Occipital lobe (tissue), 2 donors: ENCODE measurements around the gene PAPPA2. TPM values are rescaled to one million over a fixed set of nuclear protein-coding genes. Genes with fewer than 3 reads are reported as not detected.

Experiments
- DNase-seq: peaks from one replicate; lab custom pipeline; 2025; lab: John Stamatoyannopoulos, UW
- total RNA-seq: library from RNA; depleted of rRNA; stranded (reverse); fragments of >200 nt; gene quantifications from one replicate; pipeline ENCODE4 v1.2.3, GENCODE V29; 2014

PAPPA2 gene
- total RNA-seq, 1 donor from 2014 or later, result 13.1 TPM

DNA sequence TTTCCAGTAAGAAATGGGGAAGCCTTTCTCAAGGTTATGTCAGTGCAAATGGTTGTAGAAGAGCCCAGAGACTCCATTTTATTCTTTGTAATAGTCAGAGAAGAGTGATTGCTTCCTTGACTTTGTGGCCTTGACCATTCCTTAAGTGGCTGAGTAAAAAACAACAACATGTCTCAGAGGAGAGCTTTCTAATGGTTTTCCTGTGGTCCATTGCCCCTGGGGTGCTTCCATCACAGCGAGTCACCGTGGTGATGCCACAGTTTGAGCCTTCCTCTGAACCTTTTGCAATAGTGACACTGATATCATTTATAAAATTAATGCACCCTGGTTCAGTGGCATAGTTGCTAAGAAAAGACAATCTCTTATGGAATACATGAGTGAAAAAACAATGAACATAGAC is 38.6 kb downstream of the PAPPA2 start:
- DNase-seq, result no peak

DNA sequence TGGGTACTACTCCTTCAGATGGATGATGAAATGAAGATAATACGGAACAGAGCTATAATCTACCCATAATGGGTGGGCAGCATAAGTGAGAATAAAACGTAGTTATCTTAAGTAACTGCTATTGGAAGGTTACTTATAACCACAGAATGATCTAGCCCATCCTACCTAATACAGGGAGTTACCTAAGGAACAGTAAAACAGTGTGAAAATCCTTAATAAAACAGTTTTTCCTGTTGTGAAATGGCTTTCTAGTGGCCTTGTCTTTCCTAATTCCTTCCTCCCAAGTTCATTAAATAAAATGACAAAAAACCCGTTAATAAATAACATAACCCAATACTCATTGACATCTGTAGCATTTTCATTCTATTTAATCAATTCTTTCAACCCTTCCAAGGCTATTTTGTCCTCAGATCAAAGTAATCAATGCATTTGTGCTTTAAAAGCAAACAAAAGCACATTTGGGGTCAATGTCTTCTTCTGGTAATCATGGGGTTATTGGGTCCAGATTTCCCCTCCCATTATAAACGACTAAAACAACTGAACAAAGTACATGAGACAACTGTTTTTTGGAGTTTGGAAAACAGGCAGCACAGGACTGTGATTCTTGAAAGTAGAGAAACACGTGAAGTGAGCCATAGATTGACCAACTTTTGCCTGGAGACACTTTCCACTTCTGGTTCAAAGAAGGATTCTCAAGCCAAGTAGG is 42.0 kb downstream of the PAPPA2 start:
- no peak for DNase-seq

- no peak for DNase-seq
Measured at GRCh38 chr1:176512966-176513365, 50.0 kb downstream of the PAPPA2 start.

GRCh38 chr1:176515310-176515709 is 52.3 kb downstream of the PAPPA2 start:
- DNase-seq, result no peak

DNA sequence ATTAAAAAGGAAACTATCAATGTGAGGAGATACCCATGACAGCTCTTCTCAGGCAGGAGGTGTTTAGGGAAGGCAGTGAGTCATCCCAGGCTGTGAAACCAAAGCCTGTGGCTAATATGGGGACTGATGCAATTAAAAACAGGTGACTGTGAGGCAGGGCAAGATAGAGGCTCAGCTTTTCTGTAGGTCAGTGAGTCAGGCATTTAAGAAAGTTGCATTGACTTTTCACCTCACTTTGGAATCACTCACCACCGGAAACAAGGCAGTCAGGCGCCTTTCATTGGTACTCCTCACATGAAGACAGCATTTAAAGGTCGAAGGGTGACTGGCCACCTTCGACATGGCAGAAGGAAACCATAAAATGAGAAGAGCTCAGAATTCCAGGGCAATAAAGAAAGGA is 54.5 kb downstream of the PAPPA2 start:
- DNase-seq, result no peak

DNA sequence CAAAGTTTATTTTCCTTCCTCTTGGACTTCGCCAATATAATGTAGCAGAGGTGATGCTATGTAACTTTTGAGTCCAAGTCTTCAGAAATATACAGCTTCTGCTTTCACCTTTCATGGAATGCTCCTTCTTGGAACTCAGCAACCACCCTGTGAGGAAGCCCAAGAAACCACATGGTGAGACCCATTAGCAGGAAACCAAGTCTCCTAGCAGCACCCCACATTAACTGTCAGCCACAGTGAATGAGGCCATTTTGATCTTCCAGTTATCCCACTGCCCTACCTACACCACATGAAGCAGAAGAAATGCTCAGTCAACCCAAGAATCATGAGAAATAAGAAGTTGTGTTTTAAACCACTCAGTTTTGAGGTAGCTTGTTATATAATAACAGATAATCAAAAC is 58.2 kb downstream of the PAPPA2 start:
- no peak for DNase-seq

- no peak for DNase-seq
Measured at GRCh38 chr1:176522310-176522845, 59.4 kb downstream of the PAPPA2 start.

- no peak for DNase-seq
Measured at GRCh38 chr1:176529395-176530090, 66.6 kb downstream of the PAPPA2 start.

DNA sequence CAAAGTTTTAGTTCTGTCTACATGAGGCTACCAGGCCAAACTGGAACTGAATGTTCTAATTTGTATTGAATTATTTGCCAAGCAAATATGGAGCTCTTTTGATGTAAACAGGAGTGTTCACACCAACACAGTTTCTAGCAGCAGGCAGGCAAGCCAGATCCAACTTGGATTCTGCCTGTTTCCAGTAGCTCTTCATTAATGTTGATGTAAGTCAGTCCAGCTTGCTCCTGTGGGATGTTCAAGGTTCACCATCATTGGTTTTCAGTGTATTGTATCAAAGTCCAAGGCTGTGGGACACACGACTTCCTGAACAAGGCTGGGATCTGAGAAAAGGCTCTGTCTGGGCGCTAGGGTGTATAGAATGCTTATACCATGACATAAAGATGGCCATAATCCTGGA is 68.1 kb downstream of the PAPPA2 start:
- no peak for DNase-seq

GRCh38 chr1:176531921-176532897 is 69.2 kb downstream of the PAPPA2 start:
- no peak for DNase-seq

GRCh38 chr1:176533020-176533419 is 70.0 kb downstream of the PAPPA2 start:
- DNase-seq, result no peak

DNA sequence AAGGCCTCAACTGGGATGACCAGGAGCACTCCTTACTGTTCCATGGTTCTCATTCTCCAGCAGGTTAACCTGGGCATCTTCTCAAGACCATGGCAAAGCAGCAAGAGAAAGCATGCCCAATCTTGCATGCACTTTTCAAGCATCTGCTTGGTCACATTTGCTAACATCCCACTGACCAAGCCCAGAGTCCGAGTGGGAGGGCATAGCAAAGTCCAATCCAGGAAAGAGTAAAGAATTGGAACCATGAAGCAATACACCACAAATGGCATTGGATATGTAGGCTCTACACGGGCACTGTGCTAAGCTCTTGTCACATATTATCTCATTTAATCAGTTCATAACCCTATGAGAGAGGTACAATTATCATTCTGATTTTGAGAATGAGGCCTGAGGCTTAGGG is 73.6 kb downstream of the PAPPA2 start:
- no peak for DNase-seq

- DNase-seq, result no peak
Measured at GRCh38 chr1:176539018-176539417, 76.0 kb downstream of the PAPPA2 start.

- no peak for DNase-seq
Measured at GRCh38 chr1:176540428-176540827, 77.5 kb downstream of the PAPPA2 start.

GRCh38 chr1:176541663-176542062 is 78.7 kb downstream of the PAPPA2 start:
- DNase-seq, result no peak

GRCh38 chr1:176542352-176542751 is 79.4 kb downstream of the PAPPA2 start:
- DNase-seq, result no peak

DNA sequence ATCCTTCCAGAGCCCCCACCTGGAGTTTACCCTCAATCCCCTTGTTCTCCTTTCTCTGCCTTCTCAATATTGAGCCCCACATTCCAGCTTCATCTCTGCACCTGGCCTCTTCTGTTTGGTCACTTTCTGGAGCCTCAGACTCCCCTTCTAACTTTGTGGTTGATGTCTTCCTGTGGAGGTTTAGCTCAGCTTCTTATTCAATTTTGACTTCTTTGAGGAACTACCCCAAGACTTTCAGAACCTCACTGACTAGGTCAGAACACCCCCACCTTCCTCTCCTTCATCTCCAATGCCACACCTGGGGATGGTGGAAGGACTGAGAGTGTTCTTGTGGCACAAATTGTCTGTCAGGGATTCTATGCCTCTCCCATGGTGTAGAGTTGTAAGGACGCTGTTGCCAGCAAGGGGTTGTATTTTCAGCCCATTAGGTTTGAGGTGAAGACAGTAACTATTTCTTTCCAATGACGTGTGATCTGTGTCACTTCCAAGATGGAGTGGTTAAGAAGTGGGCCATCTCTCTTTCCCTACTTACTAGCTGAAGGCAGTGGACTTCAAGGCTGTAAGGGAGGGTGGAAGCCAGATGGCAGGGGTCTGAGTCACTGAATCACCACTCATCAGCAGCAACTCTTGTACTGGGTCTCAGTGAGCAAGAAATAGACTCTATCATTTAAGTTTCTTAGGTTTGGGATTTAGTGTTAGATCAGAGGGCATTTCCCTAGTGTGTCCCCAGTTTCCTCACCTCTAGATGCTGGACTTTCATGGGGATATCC is 80.6 kb downstream of the PAPPA2 start:
- no peak for DNase-seq

GRCh38 chr1:176545034-176545639 is 82.2 kb downstream of the PAPPA2 start:
- DNase-seq, result no peak

- no peak for DNase-seq
Measured at GRCh38 chr1:176546825-176547224, 83.8 kb downstream of the PAPPA2 start.

- DNase-seq, result no peak
Measured at GRCh38 chr1:176551146-176551545, 88.2 kb downstream of the PAPPA2 start.
